H1 (cell line): ENCODE measurements around the gene LPIN2. TPM values are rescaled to one million over a fixed set of nuclear protein-coding genes. Genes with fewer than 3 reads are reported as not detected.

ENCODE experiments used
- CTCF ChIA-PET: fragments of 300-600 bp; sonication (Branson Sonifier 250); formaldehyde crosslinking; loops from one replicate; lab custom pipeline; 2021; ENCODE audit not compliant: partially characterized antibody; lab: Charles Lee
- POLR2A ChIA-PET: fragments of 300-600 bp; sonication (Branson Sonifier 250); formaldehyde crosslinking; loops from one replicate; lab custom pipeline; 2021; ENCODE audit warnings: inconsistent platforms; ENCODE audit not compliant: partially characterized antibody; lab: Charles Lee
- DNase-seq, 2 experiments: peaks; one replicate each; pipeline versions ENCODE4 v3.0.0 to v3.0.0-alpha.2; 2010 to 2022; ENCODE audit warnings: low spot score in 2 of 2, low read depth in 1 of 2, mixed read lengths in 1 of 2
- FAIRE-seq: peaks from 2 replicates; lab custom pipeline; 2011; peaks lifted over from hg19 to GRCh38; lab: Jason Lieb, UNC
- H2AFZ ChIP-seq: 2 replicates; pipeline ENCODE4 v1.8.1; 2012; ENCODE audit warnings: low read length, inconsistent platforms
- H2AK5ac ChIP-seq: 2 replicates; pipeline ENCODE4 v1.6.1; 2013; ENCODE audit warnings: low read depth, low read length
- H2BK120ac ChIP-seq: replicated peaks from 2 replicates; pipeline ENCODE3; 2013; ENCODE audit warnings: low read depth, low read length, inconsistent platforms
- H2BK12ac ChIP-seq: 2 replicates; pipeline ENCODE4 v1.6.1; 2013; ENCODE audit warnings: low read depth, low read length
- H2BK15ac ChIP-seq: 2 replicates; pipeline ENCODE4 v1.6.1; 2013; ENCODE audit warnings: low read length
- H2BK20ac ChIP-seq: 2 replicates; pipeline ENCODE4 v1.6.1; 2013; ENCODE audit warnings: low read length
- H2BK5ac ChIP-seq: 2 replicates; pipeline ENCODE4 v1.6.1; 2013; ENCODE audit warnings: low read depth, low read length
- H3K14ac ChIP-seq: 2 replicates; pipeline ENCODE4 v1.6.1; 2013; ENCODE audit warnings: inconsistent platforms; ENCODE audit not compliant: insufficient read length
- H3K18ac ChIP-seq: 2 replicates; pipeline ENCODE4 v1.6.1; 2013; ENCODE audit warnings: low read length; ENCODE audit errors: extremely low read depth
- H3K23ac ChIP-seq: 2 replicates; pipeline ENCODE4 v1.6.1; 2013; ENCODE audit warnings: inconsistent platforms; ENCODE audit not compliant: insufficient read length
- H3K23me2 ChIP-seq: 2 replicates; pipeline ENCODE4 v1.6.1; 2013; ENCODE audit warnings: low read depth, low read length
- H3K27ac ChIP-seq: 2 replicates; pipeline ENCODE4 v1.6.1; 2011; ENCODE audit warnings: low read depth, low read length, inconsistent platforms
- H3K27me3 ChIP-seq, 4 experiments: replicated peaks in 1 of 4; 1 replicate in 1 of 4; 2 replicates in 3 of 4; pipeline versions ENCODE4 v1.6.1 to v1.8.1; 2011 to 2013; ENCODE audit warnings: low read length in 3 of 4, mild to moderate bottlenecking in 3 of 4, inconsistent platforms in 2 of 4, mixed read lengths in 2 of 4, moderate library complexity in 1 of 4; ENCODE audit not compliant: control insufficient read depth in 3 of 4, insufficient read depth in 3 of 4; ENCODE audit errors: extremely low read depth in 1 of 4
- H3K36me3 ChIP-seq, 4 experiments: 2 replicates each; pipeline versions ENCODE4 v1.6.1 to v1.8.1; 2011 to 2013; ENCODE audit warnings: mild to moderate bottlenecking in 4 of 4, low read length in 3 of 4, moderate library complexity in 2 of 4, control low read depth in 1 of 4, inconsistent platforms in 1 of 4; ENCODE audit not compliant: insufficient read depth in 4 of 4, control insufficient read depth in 2 of 4
- H3K4ac ChIP-seq: replicated peaks from 2 replicates; pipeline ENCODE3; 2013; ENCODE audit warnings: low read length, low read depth, mixed read lengths, inconsistent platforms; ENCODE audit not compliant: insufficient read length
- H3K4me1 ChIP-seq, 4 experiments: replicated peaks in 1 of 4; 1 replicate in 1 of 4; 2 replicates in 3 of 4; pipeline versions ENCODE4 v1.6.1 to v1.8.1; 2011 to 2013; ENCODE audit warnings: low read length in 3 of 4, inconsistent platforms in 2 of 4, mixed read lengths in 1 of 4; ENCODE audit not compliant: insufficient read depth in 4 of 4, control insufficient read depth in 3 of 4
- H3K4me2 ChIP-seq, 2 experiments: 2 replicates each; pipeline versions ENCODE4 v1.6.1 to v1.8.1; 2011 to 2013; ENCODE audit warnings: low read depth in 2 of 2, low read length in 2 of 2, control low read depth in 1 of 2, inconsistent platforms in 1 of 2, mild to moderate bottlenecking in 1 of 2; ENCODE audit not compliant: insufficient read depth in 1 of 2
- H3K4me3 ChIP-seq, 4 experiments: fragments of 200-600, 300-600 bp in 1 of 4; sonication (generic), shearing (Covaris generic), sonication (Bioruptor Twin) in 1 of 4; 2 replicates each; pipeline versions ENCODE4 v1.5.1 to v1.8.1; 2011 to 2016; ENCODE audit warnings: low read length in 4 of 4, low read depth in 3 of 4, control low read depth in 2 of 4, inconsistent platforms in 2 of 4, mild to moderate bottlenecking in 2 of 4, mixed read lengths in 1 of 4, moderate library complexity in 1 of 4; ENCODE audit not compliant: insufficient read depth in 2 of 4; ENCODE audit errors: extremely low read depth in 1 of 4
- H3K56ac ChIP-seq: replicated peaks from 2 replicates; pipeline ENCODE3; 2013; ENCODE audit warnings: low read depth, mild to moderate bottlenecking, mixed read lengths, low read length, inconsistent platforms; ENCODE audit not compliant: insufficient read length
- H3K79me1 ChIP-seq: 2 replicates; pipeline ENCODE4 v1.6.1; 2013; ENCODE audit warnings: low read depth, low read length, control low read depth
- H3K79me2 ChIP-seq, 2 experiments: 2 replicates each; pipeline versions ENCODE4 v1.6.1 to v1.8.1; 2012 to 2013; ENCODE audit warnings: low read length in 2 of 2, mild to moderate bottlenecking in 2 of 2, inconsistent platforms in 1 of 2; ENCODE audit not compliant: insufficient read depth in 2 of 2, control insufficient read depth in 1 of 2
- H3K9ac ChIP-seq, 4 experiments: replicated peaks in 1 of 4; 1 replicate in 1 of 4; 2 replicates in 3 of 4; pipeline versions ENCODE4 v1.6.1 to v1.8.1; 2011 to 2013; ENCODE audit warnings: low read depth in 3 of 4, low read length in 3 of 4, control low read depth in 2 of 4, mild to moderate bottlenecking in 2 of 4, moderate library complexity in 2 of 4, inconsistent platforms in 1 of 4; ENCODE audit errors: extremely low read depth in 1 of 4
- H3K9me3 ChIP-seq, 2 experiments: 2 replicates each; pipeline versions ENCODE4 v1.6.1 to v1.8.1; 2012 to 2013; ENCODE audit warnings: mild to moderate bottlenecking in 2 of 2, moderate library complexity in 2 of 2, control low read depth in 1 of 2, inconsistent platforms in 1 of 2, low read depth in 1 of 2, low read length in 1 of 2, mixed read lengths in 1 of 2; ENCODE audit not compliant: insufficient read depth in 2 of 2
- H4K20me1 ChIP-seq, 2 experiments: replicated peaks in 1 of 2; 2 replicates each; pipeline versions ENCODE3 to v1.8.1; 2011 to 2013; ENCODE audit warnings: inconsistent platforms in 2 of 2, low read length in 2 of 2, mild to moderate bottlenecking in 1 of 2; ENCODE audit not compliant: insufficient read depth in 2 of 2, control insufficient read depth in 1 of 2
- H4K5ac ChIP-seq: 2 replicates; pipeline ENCODE4 v1.6.1; 2013; ENCODE audit warnings: low read length, low read depth, mixed read lengths, inconsistent platforms; ENCODE audit not compliant: insufficient read length
- H4K8ac ChIP-seq: 2 replicates; pipeline ENCODE4 v1.8.0; 2013; ENCODE audit warnings: mild to moderate bottlenecking, moderate library complexity, low read length, inconsistent platforms; ENCODE audit not compliant: insufficient read depth; ENCODE audit errors: extremely low read depth
- H4K91ac ChIP-seq: replicated peaks from 2 replicates; pipeline ENCODE3; 2013; ENCODE audit warnings: low read length, mixed read lengths, inconsistent platforms; ENCODE audit not compliant: insufficient read length
- CBX8 ChIP-seq: fragments of 300-800, 300-1000 bp; sonication (generic); IDR thresholded peaks from 2 replicates; pipeline ENCODE4 v1.7.1; 2016; ENCODE audit warnings: low read depth, low read length, borderline replicate concordance
- CHD1 ChIP-seq: IDR thresholded peaks from 2 replicates; pipeline ENCODE4 v1.6.1; 2012; ENCODE audit warnings: low read depth, low read length, improper control_type of control experiment
- E2F6 ChIP-seq: IDR thresholded peaks from 2 replicates; pipeline ENCODE4 v1.6.1; 2012; ENCODE audit warnings: inconsistent platforms
- RBBP5 ChIP-seq: IDR thresholded peaks from 2 replicates; pipeline ENCODE4 v1.7.1; 2012; ENCODE audit warnings: low read depth, mild to moderate bottlenecking, inconsistent platforms, low read length, moderate library complexity, borderline replicate concordance
- WGBS, 2 experiments: shearing (Covaris generic) in 1 of 2; methylation state at CpG; one replicate each; pipeline versions ENCODE4 v1.1.6 to v1.1.7; 2013 to 2015; ENCODE audit warnings: low lambda C conversion rate in 2 of 2, mixed read lengths in 2 of 2, inconsistent platforms in 1 of 2, low coverage in 1 of 2, missing lambda C conversion rate in 1 of 2; ENCODE audit not compliant: insufficient replicate concordance in 2 of 2, insufficient coverage in 1 of 2, insufficient read length in 1 of 2; ENCODE audit errors: extremely low coverage in 1 of 2, missing lambda C conversion rate in 1 of 2; 5-methylcytosine and 5-hydroxymethylcytosine counted together
- polyA plus RNA-seq, 7 experiments: library from polyadenylated mRNA; depleted of rRNA in 3 of 7; stranded (reverse) in 5 of 7; unstranded in 2 of 7; fragments of >200 nt in 5 of 7; fragments of 200-250 nt in 2 of 7; gene quantifications; 1 replicate in 5 of 7; 2 replicates in 1 of 7; 4 replicates in 1 of 7; pipeline versions ENCODE4 v1.2.1 to v1.2.3, GENCODE V29; 2011 to 2013; ENCODE audit warnings: missing spikeins in 2 of 7, mixed read lengths in 2 of 7
- total RNA-seq: library from RNA; stranded (reverse); fragmentation: NEBNext Ultra II Directional; extraction: Animal tissue kit (Norgen Biotek cat#: 25700); gene quantifications from 2 replicates; pipeline ENCODE4 v1.2.1, GENCODE V29; 2021

Gene LPIN2
- total and polyA plus RNA-seq, 2 of the 8 experiments (the other 6 are each of a cell fraction or from before 2014, with no cell fraction given), result 7.4 to 14.2 TPM

- Histone ChIP-seq H3K9ac (no peak overlapping the region), H3K23ac (no peak overlapping the region), H2BK120ac (no peak overlapping the region), H4K8ac (no peak overlapping the region), H3K27ac (no peak overlapping the region), H2AK5ac (no peak overlapping the region)
- TF ChIP-seq CHD1 (no peak), CBX8 (no peak), RBBP5 (no peak), E2F6 (no peak)
- TF ChIP-seq, all 59 proteins: peak for 0
- Histone ChIP-seq H3K56ac (no peak overlapping the region), H4K91ac (no peak overlapping the region), H3K36me3 (no peaks in the 10 kb centered on the region; a peak in 1 of 8 replicates), H3K14ac (no peak overlapping the region), H3K4me2 (no peak overlapping the region), H3K18ac (no peak overlapping the region), H4K20me1 (no peaks in the 10 kb centered on the region), H3K79me1 (no peaks in the 10 kb centered on the region; the same call in 1 of the 2 replicates), H3K4me1 (peaks cover 0 to 6% (median 4%) of the 10 kb centered on the region in 4 experiments; a peak in 5 of 7 replicates), H2BK5ac (no peak overlapping the region), H3K23me2 (no peaks in the 10 kb centered on the region), H2AFZ (no peak overlapping the region), H3K79me2 (peaks cover 0 to 45% of the 10 kb centered on the region in 2 experiments; a peak in 2 of 4 replicates), H4K5ac (no peak overlapping the region), H2BK15ac (no peak overlapping the region), H3K4me3 (no peak overlapping the region), H2BK12ac (no peak overlapping the region), H2BK20ac (no peak overlapping the region), H3K9me3 (no peaks in the 10 kb centered on the region), H3K27me3 (no peaks in the 10 kb centered on the region), H3K4ac (no peak overlapping the region)
- WGBS, 2 experiments, result 93% methylated on average over 3 of the region's 3 CpGs; no CpG with 5 or more reads in 1 of the 2 experiments
- POLR2A ChIA-PET, result no interaction called here
- FAIRE-seq, result no peak
- no peak for DNase-seq
- CTCF ChIA-PET, result interaction anchor here (1.0 to 1.9 kb wide), 4 partner anchors 16 to 155 kb away, joined by 3 to 5 read pairs (median 3); no protein-coding TSS in a partner anchor
Measured at GRCh38 chr18:2969695-2970094, 43.2 kb downstream of the LPIN2 start.
